ENCODE measurements around the gene SRXN1.
"Not testable (repeated sequence)": the region's sequence is repeated elsewhere in the genome, so short reads cannot be mapped to it uniquely, and the experiment has no call there.

SRXN1 gene

GRCh38 chr20:653110-653589 lies at the start of gene SRXN1:
TSS of gene SRXN1 (minus strand) at chr20:653200. CDS start at chr20:653185, 15 bp downstream.
- DNase-seq, result peak; percentile 15

GRCh38 chr20:701401-702129 lies 48.6 kb upstream of the SRXN1 start:
- no peak for DNase-seq

GRCh38 chr20:699811-700338 lies 46.9 kb upstream of the SRXN1 start:
- DNase-seq, result no peak

- no peak for DNase-seq
Observed at GRCh38 chr20:699342-699741, 46.3 kb upstream of the SRXN1 start.

GRCh38 chr20:698276-698675 lies 45.3 kb upstream of the SRXN1 start:
- DNase-seq, result no peak

- no peak for DNase-seq
Observed at GRCh38 chr20:697826-698225, 44.8 kb upstream of the SRXN1 start.

GRCh38 chr20:695165-695866 lies 42.3 kb upstream of the SRXN1 start:
- no peak for DNase-seq

GRCh38 chr20:694496-694895 lies 41.5 kb upstream of the SRXN1 start:
- no peak for DNase-seq

GRCh38 chr20:693786-694185 lies 40.8 kb upstream of the SRXN1 start:
- DNase-seq, result not testable (repeated sequence)

GRCh38 chr20:692044-692443 lies 39.0 kb upstream of the SRXN1 start:
- DNase-seq, result no peak

- no peak for DNase-seq
Observed at GRCh38 chr20:689947-690346, 36.9 kb upstream of the SRXN1 start.

GRCh38 chr20:689348-689747 lies 36.3 kb upstream of the SRXN1 start:
- DNase-seq, result no peak

- DNase-seq, result no peak
Observed at GRCh38 chr20:688809-689212, 35.8 kb upstream of the SRXN1 start.

GRCh38 chr20:687468-688203 lies 34.6 kb upstream of the SRXN1 start:
- DNase-seq, result no peak

- no peak for DNase-seq
Observed at GRCh38 chr20:684676-685319, 31.8 kb upstream of the SRXN1 start.

- DNase-seq, result no peak
Observed at GRCh38 chr20:682123-682522, 29.1 kb upstream of the SRXN1 start.

GRCh38 chr20:680638-681187 lies 27.7 kb upstream of the SRXN1 start:
- no peak for DNase-seq

- DNase-seq, result no peak
Observed at GRCh38 chr20:677957-678356, 25.0 kb upstream of the SRXN1 start.

GRCh38 chr20:676967-677366 lies 24.0 kb upstream of the SRXN1 start:
- no peak for DNase-seq

GRCh38 chr20:676315-676937 lies 23.4 kb upstream of the SRXN1 start:
- DNase-seq, result peak; percentile 19

- DNase-seq, result no peak
Observed at GRCh38 chr20:675453-676314, 22.7 kb upstream of the SRXN1 start, which contains the start of gene SCRT2. TSS of gene SCRT2 (minus strand) at chr20:675802. CDS start at chr20:675601, 201 bp downstream.
